Measurements from ENCODE around the gene IDUA.

DNA sequence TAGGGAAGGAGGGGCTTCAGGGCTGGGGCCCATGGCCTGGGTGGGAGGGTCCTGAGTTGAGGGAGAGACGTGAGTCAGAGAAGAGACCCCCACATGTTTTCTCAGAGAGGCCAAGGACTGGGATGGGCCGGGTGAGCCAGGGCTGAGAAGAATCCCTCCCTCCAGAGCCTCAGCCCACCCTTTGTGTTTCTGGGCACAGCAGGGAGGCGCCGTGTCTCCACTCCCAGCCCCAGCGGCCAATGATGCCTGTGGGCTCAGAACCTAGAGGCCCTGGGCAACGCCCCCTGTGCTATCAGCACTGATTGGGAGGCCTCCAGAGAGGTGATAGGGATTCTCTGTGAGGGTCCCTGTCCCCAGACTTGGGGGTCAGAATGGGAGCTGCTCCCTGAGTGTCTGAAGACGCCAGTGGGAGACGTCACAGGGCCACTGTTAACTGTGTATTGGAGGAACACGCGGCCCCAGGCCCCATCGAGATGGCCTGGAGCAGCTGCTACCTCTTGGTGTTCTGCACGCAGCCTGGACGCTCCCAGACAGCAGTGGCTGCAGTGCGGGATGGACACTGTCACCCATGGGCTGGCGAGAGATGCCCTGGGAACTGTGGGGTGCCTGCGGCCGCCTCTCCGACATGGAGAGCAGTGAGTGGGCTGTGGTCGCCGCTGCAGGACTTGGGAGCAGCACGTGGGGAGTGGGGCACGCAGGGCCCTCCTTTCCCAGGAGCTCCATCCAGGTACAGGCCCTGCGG lies 33.1 kb downstream of the IDUA start:
- TF ChIP-seq, protein P1, sequence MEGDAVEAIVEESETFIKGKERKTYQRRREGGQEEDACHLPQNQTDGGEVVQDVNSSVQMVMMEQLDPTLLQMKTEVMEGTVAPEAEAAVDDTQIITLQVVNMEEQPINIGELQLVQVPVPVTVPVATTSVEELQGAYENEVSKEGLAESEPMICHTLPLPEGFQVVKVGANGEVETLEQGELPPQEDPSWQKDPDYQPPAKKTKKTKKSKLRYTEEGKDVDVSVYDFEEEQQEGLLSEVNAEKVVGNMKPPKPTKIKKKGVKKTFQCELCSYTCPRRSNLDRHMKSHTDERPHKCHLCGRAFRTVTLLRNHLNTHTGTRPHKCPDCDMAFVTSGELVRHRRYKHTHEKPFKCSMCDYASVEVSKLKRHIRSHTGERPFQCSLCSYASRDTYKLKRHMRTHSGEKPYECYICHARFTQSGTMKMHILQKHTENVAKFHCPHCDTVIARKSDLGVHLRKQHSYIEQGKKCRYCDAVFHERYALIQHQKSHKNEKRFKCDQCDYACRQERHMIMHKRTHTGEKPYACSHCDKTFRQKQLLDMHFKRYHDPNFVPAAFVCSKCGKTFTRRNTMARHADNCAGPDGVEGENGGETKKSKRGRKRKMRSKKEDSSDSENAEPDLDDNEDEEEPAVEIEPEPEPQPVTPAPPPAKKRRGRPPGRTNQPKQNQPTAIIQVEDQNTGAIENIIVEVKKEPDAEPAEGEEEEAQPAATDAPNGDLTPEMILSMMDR (conservative IDR thresholded peaks at IDR 0.05) = no peak
- no peak for TF ChIP-seq EZH2 (IDR thresholded peaks at IDR 0.05; ENCODE audit: low read depth)
